Mesenchymal stem cell (in vitro differentiated cells and primary cell): ENCODE data around the gene TNFRSF14.

Experiments used
- DNase-seq: peaks from one replicate; pipeline ENCODE4 v3.0.0-alpha.2; 2013
- H2AFZ ChIP-seq: one replicate; pipeline ENCODE4 v1.6.1; 2013; ENCODE audit warnings: low read depth, mild to moderate bottlenecking, control low read depth, inconsistent platforms, low read length, moderate library complexity
- H2AK5ac ChIP-seq: 2 replicates; pipeline ENCODE4 v1.6.1; 2013; ENCODE audit warnings: low read length, moderate library complexity, mild to moderate bottlenecking, inconsistent platforms; ENCODE audit not compliant: severe bottlenecking
- H2BK120ac ChIP-seq: one replicate; pipeline ENCODE4 v1.6.1; 2013; ENCODE audit warnings: low read depth, mild to moderate bottlenecking, inconsistent platforms, low read length, moderate library complexity
- H2BK12ac ChIP-seq, 2 experiments: one replicate each; pipeline ENCODE4 v1.6.1; 2013; ENCODE audit warnings: inconsistent platforms in 2 of 2, low read length in 2 of 2, mild to moderate bottlenecking in 2 of 2, moderate library complexity in 2 of 2, control low read depth in 1 of 2
- H2BK15ac ChIP-seq: one replicate; pipeline ENCODE4 v1.6.1; 2013; ENCODE audit warnings: mild to moderate bottlenecking, low read depth, inconsistent platforms; ENCODE audit not compliant: poor library complexity, severe bottlenecking
- H2BK5ac ChIP-seq: 2 replicates; pipeline ENCODE4 v1.6.1; 2013; ENCODE audit warnings: low read depth, mild to moderate bottlenecking, low read length, control low read depth, inconsistent platforms; ENCODE audit not compliant: poor library complexity, severe bottlenecking
- H3K14ac ChIP-seq, 2 experiments: one replicate each; pipeline ENCODE4 v1.6.1; 2013; ENCODE audit warnings: inconsistent platforms in 2 of 2, low read length in 2 of 2, control low read depth in 1 of 2, mild to moderate bottlenecking in 1 of 2, moderate library complexity in 1 of 2
- H3K18ac ChIP-seq, 2 experiments: one replicate each; pipeline ENCODE4 v1.6.1; 2013; ENCODE audit warnings: inconsistent platforms in 2 of 2, low read length in 2 of 2, control low read depth in 1 of 2, low read depth in 1 of 2, mild to moderate bottlenecking in 1 of 2
- H3K23ac ChIP-seq, 2 experiments: one replicate each; pipeline ENCODE4 v1.6.1; 2013; ENCODE audit warnings: inconsistent platforms in 2 of 2, low read length in 2 of 2, mild to moderate bottlenecking in 2 of 2, moderate library complexity in 2 of 2, control low read depth in 1 of 2
- H3K27ac ChIP-seq: 2 replicates; pipeline ENCODE4 v1.5.1; 2013; ENCODE audit warnings: mild to moderate bottlenecking, moderate library complexity, low read length, control low read depth, inconsistent platforms; ENCODE audit not compliant: poor library complexity, severe bottlenecking
- H3K27me3 ChIP-seq, 2 experiments: 2 replicates each; pipeline versions ENCODE4 v1.6.1 to v1.7.0; 2013; ENCODE audit warnings: low read length in 2 of 2, mild to moderate bottlenecking in 2 of 2, moderate library complexity in 2 of 2, control low read depth in 1 of 2, inconsistent platforms in 1 of 2; ENCODE audit not compliant: control insufficient read depth in 1 of 2, insufficient read depth in 1 of 2
- H3K36me3 ChIP-seq, 2 experiments: 2 replicates each; pipeline versions ENCODE4 v1.6.1 to v1.7.0; 2013; ENCODE audit warnings: low read length in 2 of 2, control low read depth in 1 of 2, inconsistent platforms in 1 of 2, low read depth in 1 of 2, mild to moderate bottlenecking in 1 of 2; ENCODE audit not compliant: insufficient read depth in 2 of 2, control insufficient read depth in 1 of 2
- H3K4ac ChIP-seq, 2 experiments: one replicate each; pipeline ENCODE4 v1.6.1; 2013; ENCODE audit warnings: inconsistent platforms in 2 of 2, low read length in 2 of 2, mild to moderate bottlenecking in 2 of 2, moderate library complexity in 2 of 2, control low read depth in 1 of 2, low read depth in 1 of 2
- H3K4me1 ChIP-seq: 2 replicates; pipeline ENCODE4 v1.6.1; 2013; ENCODE audit warnings: low read depth, low read length, control low read depth; ENCODE audit not compliant: control insufficient read depth, insufficient read depth
- H3K4me2 ChIP-seq: 2 replicates; pipeline ENCODE4 v1.6.1; 2013; ENCODE audit warnings: low read length, mild to moderate bottlenecking, inconsistent platforms; ENCODE audit not compliant: poor library complexity, severe bottlenecking
- H3K4me3 ChIP-seq, 2 experiments: 2 replicates each; pipeline versions ENCODE4 v1.5.1 to v1.7.0; 2013; ENCODE audit warnings: low read length in 2 of 2, mild to moderate bottlenecking in 2 of 2, control low read depth in 1 of 2, low read depth in 1 of 2; ENCODE audit not compliant: insufficient read depth in 1 of 2
- H3K79me1 ChIP-seq: replicated peaks from 2 replicates; pipeline ENCODE4 v1.6.1; 2013; ENCODE audit warnings: mild to moderate bottlenecking, control low read depth, low read length, inconsistent platforms; ENCODE audit not compliant: poor library complexity, severe bottlenecking
- H3K9ac ChIP-seq: 2 replicates; pipeline ENCODE4 v1.7.0; 2013; ENCODE audit warnings: mild to moderate bottlenecking, low read length, moderate library complexity
- H3K9me3 ChIP-seq: 2 replicates; pipeline ENCODE4 v1.7.0; 2013; ENCODE audit warnings: mild to moderate bottlenecking, low read length; ENCODE audit not compliant: control insufficient read depth
- H4K8ac ChIP-seq: one replicate; pipeline ENCODE4 v1.6.1; 2013; ENCODE audit warnings: inconsistent platforms, mild to moderate bottlenecking, low read length, moderate library complexity
- H4K91ac ChIP-seq: one replicate; pipeline ENCODE4 v1.6.1; 2013; ENCODE audit warnings: mild to moderate bottlenecking, low read length, inconsistent platforms
- WGBS: methylation state at CpG from one replicate; pipeline ENCODE4 v1.1.7; 2013; ENCODE audit warnings: mixed read lengths; 5-methylcytosine and 5-hydroxymethylcytosine counted together

The TNFRSF14 gene

DNA sequence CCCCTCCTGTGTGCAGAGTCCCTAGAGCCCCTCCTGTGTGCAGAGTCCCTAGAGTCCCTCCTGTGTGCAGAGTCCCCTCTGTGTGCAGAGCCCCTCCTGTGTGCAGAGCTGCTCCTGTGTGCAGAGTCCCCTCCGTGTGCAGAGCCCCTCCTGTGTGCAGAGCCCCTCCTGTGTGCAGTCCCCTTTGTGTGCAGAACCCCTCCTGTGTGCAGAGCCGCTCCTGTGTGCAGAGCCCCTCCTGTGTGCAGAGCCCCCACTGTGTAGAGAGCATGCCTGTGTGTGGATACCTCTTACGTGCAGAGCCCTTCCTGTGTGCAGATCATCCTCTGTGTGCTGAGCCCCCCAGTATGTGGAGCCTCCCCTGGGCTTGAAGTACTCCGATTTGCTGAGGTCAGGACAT is 17.8 kb upstream of the TNFRSF14 start:
- H2BK5ac ChIP-seq = no peak overlapping the region
- H3K36me3 ChIP-seq = no peaks in the 10 kb centered on the region
- no peak overlapping the region for H2BK15ac ChIP-seq
- no peak overlapping the region for H3K4ac ChIP-seq
- H3K4me3 ChIP-seq = no peak overlapping the region
- no peak overlapping the region for H3K9ac ChIP-seq
- H3K4me1 ChIP-seq = peaks cover 43% of the 10 kb centered on the region
- H3K9me3 ChIP-seq = no peaks in the 10 kb centered on the region
- DNase-seq = no peak
- WGBS = 74% methylated on average over 4 of the region's 4 CpGs
- no peak overlapping the region for H2BK120ac ChIP-seq
- no peak overlapping the region for H2BK12ac ChIP-seq
- H2AK5ac ChIP-seq = no peak overlapping the region
- no peak overlapping the region for H2AFZ ChIP-seq
- no peaks in the 10 kb centered on the region for H3K79me1 ChIP-seq
- no peak overlapping the region for H3K23ac ChIP-seq
- H3K27me3 ChIP-seq = peaks cover 4 to 73% of the 10 kb centered on the region in 2 experiments
- H3K14ac ChIP-seq = no peak overlapping the region
- no peak overlapping the region for H3K27ac ChIP-seq
- H3K4me2 ChIP-seq = no peak overlapping the region
- no peak overlapping the region for H3K18ac ChIP-seq
- no peak overlapping the region for H4K8ac ChIP-seq
- no peak overlapping the region for H4K91ac ChIP-seq

DNA sequence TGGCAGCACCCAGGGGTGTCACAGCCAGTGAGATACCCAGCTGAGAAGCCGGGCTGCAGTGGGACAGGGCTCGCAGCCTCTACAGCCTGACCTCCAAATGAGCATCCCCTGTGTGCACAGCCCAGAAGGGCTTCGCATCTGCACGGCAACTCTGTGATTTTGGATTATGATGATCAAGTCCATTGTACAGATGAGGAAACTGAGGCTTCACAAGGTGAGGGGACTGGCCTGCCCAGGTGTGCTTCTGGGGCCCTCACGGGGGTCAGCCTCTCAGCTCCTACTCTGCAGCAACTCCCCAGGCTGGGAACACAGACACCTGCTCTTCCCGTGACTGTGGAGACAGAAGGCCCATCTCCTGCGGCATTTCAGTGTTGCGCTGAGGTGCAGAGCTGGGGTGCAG is 17.3 kb upstream of the TNFRSF14 start:
- no peak overlapping the region for H2AFZ ChIP-seq
- H3K4me1 ChIP-seq = peaks cover 43% of the 10 kb centered on the region
- H3K27ac ChIP-seq = no peak overlapping the region
- H2AK5ac ChIP-seq = no peak overlapping the region
- peaks cover 4 to 72% of the 10 kb centered on the region in 2 experiments for H3K27me3 ChIP-seq
- no peak overlapping the region for H4K91ac ChIP-seq
- no peak overlapping the region for H2BK120ac ChIP-seq
- no peak for DNase-seq
- no peak overlapping the region for H3K18ac ChIP-seq
- 97% methylated on average over 8 of the region's 8 CpGs for WGBS
- no peaks in the 10 kb centered on the region for H3K9me3 ChIP-seq
- H3K4ac ChIP-seq = no peak overlapping the region
- H3K14ac ChIP-seq = no peak overlapping the region
- no peaks in the 10 kb centered on the region for H3K36me3 ChIP-seq
- H3K4me2 ChIP-seq = no peak overlapping the region
- no peak overlapping the region for H3K9ac ChIP-seq
- H3K4me3 ChIP-seq = no peak overlapping the region
- no peak overlapping the region for H2BK5ac ChIP-seq
- no peak overlapping the region for H2BK15ac ChIP-seq
- H4K8ac ChIP-seq = no peak overlapping the region
- no peaks in the 10 kb centered on the region for H3K79me1 ChIP-seq
- H3K23ac ChIP-seq = no peak overlapping the region
- no peak overlapping the region for H2BK12ac ChIP-seq

DNA sequence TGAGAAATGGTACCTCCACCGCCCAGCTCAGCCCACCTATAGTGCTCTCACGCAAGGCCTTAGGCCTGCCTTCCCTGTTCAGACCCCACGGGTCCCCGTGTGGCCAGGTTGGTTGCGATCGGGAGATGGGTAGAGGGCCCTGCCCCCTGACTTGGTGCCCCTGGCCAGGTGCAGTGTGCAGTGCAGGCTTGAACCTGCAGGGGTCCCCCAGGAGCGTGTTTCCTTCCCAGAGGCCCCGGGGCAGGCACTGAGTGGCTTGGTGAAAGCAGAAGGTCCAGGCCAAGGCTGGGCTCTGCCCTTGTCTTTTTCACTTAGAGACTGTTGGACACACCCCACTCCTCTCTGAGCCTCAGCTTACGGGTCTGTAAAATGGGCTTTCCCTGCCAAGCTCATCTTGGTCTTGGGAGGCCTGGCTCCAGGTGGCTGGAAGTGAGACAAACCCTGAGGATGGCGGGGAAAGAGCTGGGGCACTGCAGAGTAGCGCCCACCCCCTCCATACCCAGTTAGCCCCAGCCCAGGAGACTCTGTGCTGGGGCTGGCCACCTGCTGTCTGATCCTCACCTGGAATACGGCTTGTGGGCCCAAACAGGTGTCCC is 16.8 kb upstream of the TNFRSF14 start:
- H3K27ac ChIP-seq = no peak overlapping the region
- 53% methylated on average over 9 of the region's 12 CpGs for WGBS
- H3K14ac ChIP-seq = no peak overlapping the region
- no peak overlapping the region for H2BK5ac ChIP-seq
- no peaks in the 10 kb centered on the region for H3K79me1 ChIP-seq
- H2BK15ac ChIP-seq = no peak overlapping the region
- no peak overlapping the region for H2BK120ac ChIP-seq
- no peak overlapping the region for H3K4me2 ChIP-seq
- no peak overlapping the region for H3K4ac ChIP-seq
- H4K8ac ChIP-seq = no peak overlapping the region
- no peaks in the 10 kb centered on the region for H3K36me3 ChIP-seq
- H3K9me3 ChIP-seq = no peaks in the 10 kb centered on the region
- no peak for DNase-seq
- no peak overlapping the region for H3K4me3 ChIP-seq
- no peak overlapping the region for H2AFZ ChIP-seq
- peaks cover 44% of the 10 kb centered on the region for H3K4me1 ChIP-seq
- no peak overlapping the region for H2BK12ac ChIP-seq
- no peak overlapping the region for H2AK5ac ChIP-seq
- H3K18ac ChIP-seq = no peak overlapping the region
- H4K91ac ChIP-seq = no peak overlapping the region
- peaks cover 4 to 72% of the 10 kb centered on the region in 2 experiments for H3K27me3 ChIP-seq
- no peak overlapping the region for H3K9ac ChIP-seq
- H3K23ac ChIP-seq = no peak overlapping the region

DNA sequence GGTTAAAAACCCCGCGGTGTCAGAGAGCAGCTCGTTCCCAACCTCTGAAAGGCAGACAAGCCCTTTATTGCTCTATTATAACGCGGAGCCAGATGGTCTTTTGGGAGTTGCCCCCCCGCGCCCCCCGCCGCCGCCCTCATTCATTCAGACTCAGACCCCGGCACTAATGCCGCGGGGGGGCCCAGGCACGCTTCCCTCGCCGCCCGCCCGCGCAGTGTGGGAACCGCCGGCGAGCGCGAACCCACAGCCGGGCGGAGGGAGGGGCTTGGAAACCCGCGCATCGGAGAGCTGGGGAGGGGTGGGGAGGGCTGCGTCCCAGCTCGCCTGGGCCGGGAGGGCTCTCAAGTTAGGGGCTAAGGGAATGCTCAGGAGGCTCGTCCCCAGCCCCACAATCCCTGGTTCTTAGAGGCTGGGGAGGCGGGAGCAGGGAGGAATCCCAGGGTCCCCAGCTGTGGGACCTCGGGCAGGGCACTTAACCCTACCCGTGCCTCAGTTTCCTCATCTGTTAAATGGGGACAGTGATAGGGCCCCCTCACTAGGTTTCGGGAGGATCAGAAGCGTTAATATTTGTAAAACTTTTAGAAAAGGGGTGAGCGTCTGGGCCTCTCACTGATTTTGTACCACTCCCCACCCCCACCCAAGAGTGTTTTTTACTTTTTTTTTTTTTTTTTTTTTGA is 15.2 kb upstream of the TNFRSF14 start:
- H4K91ac ChIP-seq = no peak overlapping the region
- H3K4ac ChIP-seq = no peak overlapping the region
- no peak overlapping the region for H2BK12ac ChIP-seq
- no peak overlapping the region for H4K8ac ChIP-seq
- H3K14ac ChIP-seq = no peak overlapping the region
- H2BK5ac ChIP-seq = no peak overlapping the region
- no peak overlapping the region for H3K4me3 ChIP-seq
- no peak overlapping the region for H2BK120ac ChIP-seq
- no peak overlapping the region for H3K23ac ChIP-seq
- 9% methylated on average over 28 of the region's 39 CpGs for WGBS
- no peak overlapping the region for H2AFZ ChIP-seq
- H3K9ac ChIP-seq = no peak overlapping the region
- peak overlapping the region; percentile 43 for H3K4me2 ChIP-seq
- no peaks in the 10 kb centered on the region for H3K9me3 ChIP-seq
- no peaks in the 10 kb centered on the region for H3K79me1 ChIP-seq
- H3K27ac ChIP-seq = no peak overlapping the region
- no peak overlapping the region for H2BK15ac ChIP-seq
- no peaks in the 10 kb centered on the region for H3K36me3 ChIP-seq
- H2AK5ac ChIP-seq = no peak overlapping the region
- DNase-seq = no peak
- peaks cover 4 to 58% of the 10 kb centered on the region in 2 experiments for H3K27me3 ChIP-seq
- peaks cover 43% of the 10 kb centered on the region for H3K4me1 ChIP-seq
- H3K18ac ChIP-seq = no peak overlapping the region
